ENCODE data around the gene RETREG1.
"Not testable (repeated sequence)": the region's sequence is repeated elsewhere in the genome, so short reads cannot be mapped to it uniquely, and the experiment has no call there.

RETREG1 gene

DNA sequence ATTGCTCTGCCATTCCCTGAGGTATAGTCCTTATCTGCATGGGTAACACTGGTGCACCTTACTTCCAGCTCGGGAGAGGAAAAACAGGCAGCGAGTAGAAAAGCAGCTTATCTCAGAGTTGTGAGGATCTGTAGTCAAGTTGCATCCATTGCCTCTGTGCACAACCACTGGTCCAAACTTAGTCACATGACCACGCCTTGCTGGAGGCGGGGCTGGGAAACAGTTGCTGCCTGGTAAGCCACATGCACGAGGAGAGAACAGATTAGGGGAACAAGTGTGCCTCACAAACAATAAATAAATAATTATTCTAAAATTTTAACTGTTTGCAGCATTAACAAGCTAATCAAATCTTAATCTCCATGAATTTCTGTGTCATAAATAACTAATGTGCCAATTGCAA is 169.8 kb downstream of the RETREG1 start:
- no peak for DNase-seq

DNA sequence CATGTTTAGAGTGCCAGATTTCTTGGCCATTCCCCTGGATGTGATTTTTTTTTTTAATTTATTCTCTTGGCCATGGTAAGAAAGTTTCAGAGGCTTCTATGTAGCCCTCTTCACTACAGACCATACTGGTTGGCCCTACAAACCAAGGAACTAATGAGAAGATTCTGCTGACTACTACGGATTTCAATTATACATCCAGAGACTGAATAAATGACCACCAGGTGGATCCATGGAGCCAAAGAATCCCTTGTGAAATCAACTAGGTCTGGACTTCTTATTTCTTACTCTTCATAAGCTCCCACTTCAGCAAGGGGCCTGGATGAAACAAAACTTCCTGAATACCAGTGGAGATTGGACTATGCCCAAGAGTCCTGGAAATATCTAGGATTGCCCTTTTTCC is 178.8 kb downstream of the RETREG1 start:
- no peak for DNase-seq

- not testable (repeated sequence) for DNase-seq
Measured at GRCh38 chr5:16436065-16436682, 180.6 kb downstream of the RETREG1 start.

GRCh38 chr5:16431490-16431889 is 185.3 kb downstream of the RETREG1 start:
- no peak for DNase-seq

DNA sequence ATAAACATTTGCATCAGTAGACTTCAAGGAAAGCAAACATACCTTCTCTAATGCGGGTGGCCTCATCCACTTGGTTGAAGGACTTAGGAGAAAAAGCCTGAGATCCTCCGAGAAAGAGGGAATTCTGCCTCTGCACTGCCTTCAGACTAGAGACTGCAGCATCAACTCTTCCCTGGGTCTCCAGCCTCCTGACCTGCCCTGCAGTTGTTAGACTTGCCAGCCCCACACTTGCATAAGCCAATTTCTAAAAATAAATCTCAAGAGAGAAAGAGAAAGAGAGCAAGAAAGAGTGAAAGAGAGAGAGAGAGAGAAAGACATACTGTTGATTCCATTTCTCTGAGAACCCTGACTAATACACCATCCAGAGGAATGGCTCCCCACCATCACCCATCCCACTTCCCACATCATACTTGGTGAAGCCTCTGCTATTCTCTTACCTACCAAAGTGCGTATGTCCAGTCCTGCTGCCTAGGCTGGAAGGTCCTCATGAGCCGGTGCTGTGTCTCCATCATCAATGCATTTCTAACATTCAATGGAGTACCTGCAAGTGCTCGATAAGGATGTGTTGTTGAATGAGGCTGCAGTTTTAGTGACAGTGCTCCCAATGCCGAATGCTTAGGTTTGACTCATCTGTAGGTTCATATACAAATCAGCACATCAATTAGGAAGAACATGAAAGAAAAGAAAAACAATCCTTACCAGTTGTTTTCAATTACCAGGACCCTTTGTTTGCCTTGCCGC is 186.3 kb downstream of the RETREG1 start:
- DNase-seq: no peak

GRCh38 chr5:16428359-16428758 is 188.4 kb downstream of the RETREG1 start:
- DNase-seq: no peak

DNA sequence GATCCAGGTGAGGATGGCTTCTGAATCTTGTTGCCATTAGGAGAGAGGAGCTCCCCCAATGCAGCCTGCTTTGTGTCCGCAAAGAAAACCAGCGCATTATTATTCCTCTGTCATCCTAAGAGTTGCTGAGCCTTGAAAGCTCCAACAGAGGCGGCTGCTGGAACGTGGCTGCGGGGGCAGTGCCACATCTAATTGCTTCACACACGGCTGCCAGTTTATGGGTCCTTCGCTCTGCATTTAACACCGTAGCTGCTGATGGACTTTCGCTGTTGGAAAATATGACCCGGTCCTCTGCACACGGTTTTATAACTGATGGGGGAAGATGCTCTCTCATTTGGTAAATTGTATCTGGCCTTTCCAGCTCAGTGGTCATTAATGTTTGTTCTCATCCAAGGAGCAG is 189.2 kb downstream of the RETREG1 start:
- no peak for DNase-seq
